DND-41 (cell line): ENCODE measurements around the gene BTG2.

Source experiments
- ATAC-seq: fragments of 200-7000 bp; cut with Tn5 transposase; 3 replicates; pipeline ENCODE4 v1.9.1; 2021; ENCODE audit warnings: low read depth; ENCODE audit not compliant: insufficient read depth
- DNase-seq: peaks from one replicate; pipeline ENCODE4 v3.0.0-alpha.2; 2020
- H2AFZ ChIP-seq: 2 replicates; pipeline ENCODE4 v1.6.0; 2012; ENCODE audit warnings: low read depth, low read length
- H3K27ac ChIP-seq: 2 replicates; pipeline ENCODE4 v1.5.1; 2012; ENCODE audit warnings: low read length, inconsistent platforms
- H3K27me3 ChIP-seq: fragments of 200-600 bp; sonication (generic); 2 replicates; pipeline ENCODE4 v1.6.0; 2012; ENCODE audit warnings: low read length, mild to moderate bottlenecking, inconsistent platforms; ENCODE audit not compliant: insufficient read depth, poor library complexity
- H3K36me3 ChIP-seq: 2 replicates; pipeline ENCODE4 v1.5.1; 2012; ENCODE audit warnings: low read length, inconsistent platforms; ENCODE audit not compliant: insufficient read depth
- H3K4me1 ChIP-seq: 2 replicates; pipeline ENCODE4 v1.5.1; 2012; ENCODE audit warnings: mild to moderate bottlenecking, low read length; ENCODE audit not compliant: insufficient read depth
- H3K4me2 ChIP-seq: 2 replicates; pipeline ENCODE4 v1.6.0; 2012; ENCODE audit warnings: mild to moderate bottlenecking, moderate library complexity, low read length, inconsistent platforms; ENCODE audit not compliant: insufficient read depth
- H3K4me3 ChIP-seq, 2 experiments: fragments of 200-600 bp in 1 of 2; shearing (Covaris generic) in 1 of 2; 2 replicates each; pipeline ENCODE4 v1.5.1; 2012 to 2016; ENCODE audit warnings: inconsistent platforms in 2 of 2, low read length in 2 of 2, mild to moderate bottlenecking in 2 of 2, low read depth in 1 of 2, moderate library complexity in 1 of 2
- H3K79me2 ChIP-seq: 2 replicates; pipeline ENCODE4 v1.6.0; 2012; ENCODE audit warnings: low read length, inconsistent platforms; ENCODE audit not compliant: insufficient read depth
- H3K9ac ChIP-seq: 2 replicates; pipeline ENCODE4 v1.6.0; 2012; ENCODE audit warnings: low read depth, mild to moderate bottlenecking, inconsistent platforms, low read length, moderate library complexity
- H3K9me3 ChIP-seq: 2 replicates; pipeline ENCODE4 v1.5.1; 2012; ENCODE audit warnings: low read length, moderate library complexity, mild to moderate bottlenecking, inconsistent platforms; ENCODE audit not compliant: insufficient read depth, severe bottlenecking
- H4K20me1 ChIP-seq: 2 replicates; pipeline ENCODE4 v1.6.0; 2012; ENCODE audit warnings: low read length; ENCODE audit not compliant: insufficient read depth
- EZH2 ChIP-seq: IDR thresholded peaks from 3 replicates; pipeline ENCODE4 v1.6.1; 2012; ENCODE audit warnings: borderline replicate concordance, low read depth, mild to moderate bottlenecking, moderate library complexity, low read length, inconsistent platforms; ENCODE audit not compliant: severe bottlenecking
- TF ChIP-seq, protein P1 (sequence below): IDR thresholded peaks from 2 replicates; pipeline ENCODE4 v1.5.1; 2012; ENCODE audit warnings: borderline replicate concordance, low read length, moderate library complexity, mild to moderate bottlenecking; ENCODE audit not compliant: poor library complexity, severe bottlenecking; ENCODE audit errors: extremely low read depth

Gene BTG2

DNA sequence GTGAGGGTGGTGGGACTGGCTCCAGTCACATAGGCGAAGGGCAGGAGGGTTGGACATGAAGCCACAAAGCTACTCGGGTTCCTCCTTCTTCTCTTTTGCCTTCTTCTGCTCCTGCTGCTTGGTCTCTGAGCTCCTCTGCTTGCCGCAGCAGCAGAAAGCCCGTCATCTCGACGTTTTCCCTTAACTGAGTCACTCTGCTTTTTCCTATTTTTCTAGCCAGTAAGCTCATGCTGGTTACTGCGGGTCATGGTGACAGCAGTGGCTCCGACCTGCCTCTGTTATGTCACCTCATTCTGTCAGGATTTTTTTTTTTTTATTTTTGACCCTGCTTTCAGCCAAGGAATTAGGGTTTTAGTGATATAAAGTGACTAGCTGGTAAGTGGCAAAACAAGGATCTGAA is 48.2 kb downstream of the BTG2 start:
- Histone ChIP-seq H3K4me2 (no peak overlapping the region), H4K20me1 (no peaks in the 10 kb centered on the region), H3K4me3 (no peak overlapping the region), H3K9me3 (no peaks in the 10 kb centered on the region), H3K36me3 (no peaks in the 10 kb centered on the region), H3K9ac (no peak overlapping the region), H3K27ac (no peak overlapping the region), H2AFZ (no peak overlapping the region), H3K27me3 (peaks cover 25% of the 10 kb centered on the region), H3K4me1 (no peaks in the 10 kb centered on the region), H3K79me2 (no peaks in the 10 kb centered on the region)
- no peak for DNase-seq
- no peak for TF ChIP-seq EZH2
- TF ChIP-seq, protein P1, sequence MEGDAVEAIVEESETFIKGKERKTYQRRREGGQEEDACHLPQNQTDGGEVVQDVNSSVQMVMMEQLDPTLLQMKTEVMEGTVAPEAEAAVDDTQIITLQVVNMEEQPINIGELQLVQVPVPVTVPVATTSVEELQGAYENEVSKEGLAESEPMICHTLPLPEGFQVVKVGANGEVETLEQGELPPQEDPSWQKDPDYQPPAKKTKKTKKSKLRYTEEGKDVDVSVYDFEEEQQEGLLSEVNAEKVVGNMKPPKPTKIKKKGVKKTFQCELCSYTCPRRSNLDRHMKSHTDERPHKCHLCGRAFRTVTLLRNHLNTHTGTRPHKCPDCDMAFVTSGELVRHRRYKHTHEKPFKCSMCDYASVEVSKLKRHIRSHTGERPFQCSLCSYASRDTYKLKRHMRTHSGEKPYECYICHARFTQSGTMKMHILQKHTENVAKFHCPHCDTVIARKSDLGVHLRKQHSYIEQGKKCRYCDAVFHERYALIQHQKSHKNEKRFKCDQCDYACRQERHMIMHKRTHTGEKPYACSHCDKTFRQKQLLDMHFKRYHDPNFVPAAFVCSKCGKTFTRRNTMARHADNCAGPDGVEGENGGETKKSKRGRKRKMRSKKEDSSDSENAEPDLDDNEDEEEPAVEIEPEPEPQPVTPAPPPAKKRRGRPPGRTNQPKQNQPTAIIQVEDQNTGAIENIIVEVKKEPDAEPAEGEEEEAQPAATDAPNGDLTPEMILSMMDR: no peak
- no peak for ATAC-seq

DNA sequence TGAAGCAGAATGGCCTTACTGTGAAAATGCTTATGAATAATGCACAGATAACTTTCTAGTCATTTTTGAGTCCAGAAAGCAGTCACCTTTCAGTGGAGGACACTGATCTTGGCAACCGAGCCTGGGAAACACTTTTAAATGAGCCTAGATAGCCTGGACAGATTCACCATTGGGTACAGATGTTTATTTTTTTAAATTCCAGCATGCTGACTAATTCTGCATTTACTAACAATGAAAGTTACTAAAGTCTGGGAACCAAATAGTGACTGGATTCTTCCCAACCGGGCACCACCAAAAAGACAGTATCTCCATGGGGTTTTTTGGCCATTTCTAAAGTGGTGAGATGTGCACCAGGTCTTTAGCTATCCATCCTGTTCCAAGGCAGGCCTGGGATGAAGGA is 48.9 kb downstream of the BTG2 start:
- Histone ChIP-seq H3K4me3 (no peak overlapping the region), H3K79me2 (no peaks in the 10 kb centered on the region), H3K4me2 (no peak overlapping the region), H3K9ac (no peak overlapping the region), H3K36me3 (no peaks in the 10 kb centered on the region), H3K4me1 (no peaks in the 10 kb centered on the region), H3K27me3 (peaks cover 31% of the 10 kb centered on the region), H2AFZ (no peak overlapping the region), H4K20me1 (no peaks in the 10 kb centered on the region), H3K9me3 (no peaks in the 10 kb centered on the region), H3K27ac (no peak overlapping the region)
- TF ChIP-seq, protein P1: no peak
- TF ChIP-seq EZH2: no peak
- ATAC-seq (no peak), DNase-seq (no peak)

DNA sequence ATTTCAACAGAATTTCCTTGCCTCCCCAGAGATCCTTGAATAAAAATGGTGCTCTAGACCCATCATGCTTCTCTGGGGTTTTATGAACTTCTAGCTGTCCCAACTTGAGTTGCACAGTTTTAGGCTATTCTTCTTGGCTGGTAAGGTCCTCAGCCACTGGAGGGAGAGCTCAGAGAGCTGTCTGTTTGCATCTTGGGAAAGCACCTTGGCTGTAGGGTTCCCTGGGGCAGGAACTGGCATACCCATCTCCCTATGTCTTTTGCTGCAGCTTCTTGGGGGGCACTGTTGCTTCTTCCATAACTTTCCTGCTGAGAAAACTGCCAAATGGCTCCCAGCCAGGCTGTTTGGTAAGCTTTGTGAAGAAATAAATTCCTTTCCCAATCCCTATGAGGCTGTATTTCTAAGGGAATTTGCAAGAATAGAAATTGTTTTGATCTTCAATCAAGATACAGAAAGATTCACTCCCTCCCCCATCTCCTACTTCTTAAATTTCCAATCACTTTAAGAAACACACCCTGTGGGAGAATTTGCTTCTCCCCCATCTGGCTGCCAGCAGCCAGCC is 53.8 kb downstream of the BTG2 start:
- H3K4me2 ChIP-seq: no peak overlapping the region
- peaks cover 47% of the 10 kb centered on the region for H3K27me3 ChIP-seq
- no peaks in the 10 kb centered on the region for H3K79me2 ChIP-seq
- no peak overlapping the region for H3K9ac ChIP-seq
- no peaks in the 10 kb centered on the region for H3K36me3 ChIP-seq
- no peaks in the 10 kb centered on the region for H4K20me1 ChIP-seq
- no peak overlapping the region for H3K27ac ChIP-seq
- no peaks in the 10 kb centered on the region for H3K9me3 ChIP-seq
- no peaks in the 10 kb centered on the region for H3K4me1 ChIP-seq
- DNase-seq: no peak
- no peak for TF ChIP-seq EZH2
- TF ChIP-seq, protein P1: no peak
- no peak overlapping the region for H3K4me3 ChIP-seq
- ATAC-seq: no peak
- no peak overlapping the region for H2AFZ ChIP-seq
